Neural cell (in vitro differentiated cells): ENCODE measurements around the gene DEF6.

ENCODE experiments used
- CTCF ChIP-seq: fragments of 450-650 bp; IDR thresholded peaks from 2 replicates; pipeline ENCODE4 v1.5.1; 2014; ENCODE audit warnings: antibody characterized with exemption, mild to moderate bottlenecking, moderate library complexity; ENCODE audit not compliant: poor library complexity, severe bottlenecking
- MXI1 ChIP-seq: fragments of 450-650 bp; conservative IDR thresholded peaks from 2 replicates; pipeline ENCODE4 v1.6.1; 2014; ENCODE audit warnings: antibody characterized with exemption, mild to moderate bottlenecking; ENCODE audit not compliant: poor library complexity, severe bottlenecking
- RAD21 ChIP-seq: fragments of 450-650 bp; conservative IDR thresholded peaks from 2 replicates; pipeline ENCODE4 v1.6.1; 2014; ENCODE audit warnings: antibody characterized with exemption, mild to moderate bottlenecking, moderate library complexity
- SMC3 ChIP-seq: fragments of 450-650 bp; conservative IDR thresholded peaks from 2 replicates; pipeline ENCODE4 v1.6.1; 2014; ENCODE audit warnings: antibody characterized with exemption, mild to moderate bottlenecking, moderate library complexity; ENCODE audit not compliant: poor library complexity
- TAF1 ChIP-seq: IDR thresholded peaks from 2 replicates; pipeline ENCODE4 v1.6.1; 2012; ENCODE audit warnings: low read depth

DNA sequence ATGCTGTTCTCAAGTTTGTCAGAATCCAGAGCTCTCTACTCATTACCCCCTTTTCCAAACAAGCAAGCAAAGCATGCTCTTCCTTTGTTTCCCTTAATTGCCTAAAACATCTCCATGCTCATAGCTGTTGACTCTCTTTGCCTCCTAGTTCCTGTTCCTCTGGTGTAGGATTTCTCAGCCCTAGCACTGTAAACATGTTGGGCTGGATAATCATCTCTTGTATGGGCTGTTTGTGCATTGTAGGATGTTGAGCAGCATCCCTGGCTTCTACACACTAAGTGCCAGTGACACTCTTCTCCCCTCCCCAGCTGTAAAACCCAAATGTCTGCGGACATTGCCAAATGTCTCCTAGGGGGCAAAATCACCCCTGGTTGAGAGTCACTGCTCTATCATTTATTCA, 58.8 kb downstream of the DEF6 start:
- no peak for TF ChIP-seq RAD21
- no peak for TF ChIP-seq SMC3
- TF ChIP-seq MXI1, result no peak
- no peak for TF ChIP-seq CTCF
- no peak for TF ChIP-seq TAF1
